ENCODE data around the gene NRP1.
"Not testable (repeated sequence)": the region's sequence is repeated elsewhere in the genome, so short reads cannot be mapped to it uniquely, and the experiment has no call there.

NRP1 gene

GRCh38 chr10:33315891-33316290, 18.6 kb downstream of the NRP1 start:
- no peak for DNase-seq

- peak; percentile 43 for DNase-seq
Measured at GRCh38 chr10:33314811-33315561, 19.5 kb downstream of the NRP1 start.

- no peak for DNase-seq
Measured at GRCh38 chr10:33311640-33312039, 22.8 kb downstream of the NRP1 start.

GRCh38 chr10:33310853-33311252, 23.6 kb downstream of the NRP1 start:
- DNase-seq = no peak

- no peak for DNase-seq
Measured at GRCh38 chr10:33309406-33309805, 25.1 kb downstream of the NRP1 start.

GRCh38 chr10:33307835-33308234, 26.6 kb downstream of the NRP1 start:
- no peak for DNase-seq

- no peak for DNase-seq
Measured at GRCh38 chr10:33306701-33307519, 27.6 kb downstream of the NRP1 start.

- no peak for DNase-seq
Measured at GRCh38 chr10:33306126-33306525, 28.3 kb downstream of the NRP1 start.

- no peak for DNase-seq
Measured at GRCh38 chr10:33304423-33305225, 29.8 kb downstream of the NRP1 start.

GRCh38 chr10:33303988-33304387, 30.5 kb downstream of the NRP1 start:
- no peak for DNase-seq

GRCh38 chr10:33302208-33302829, 32.1 kb downstream of the NRP1 start:
- no peak for DNase-seq

GRCh38 chr10:33301097-33301789, 33.2 kb downstream of the NRP1 start:
- DNase-seq = no peak

GRCh38 chr10:33300544-33300943, 33.9 kb downstream of the NRP1 start:
- DNase-seq = not testable (repeated sequence)

GRCh38 chr10:33298893-33299292, 35.6 kb downstream of the NRP1 start:
- no peak for DNase-seq

GRCh38 chr10:33298110-33298509, 36.4 kb downstream of the NRP1 start:
- DNase-seq = no peak

GRCh38 chr10:33295851-33296250, 38.6 kb downstream of the NRP1 start:
- DNase-seq = no peak

- DNase-seq = no peak
Measured at GRCh38 chr10:33293531-33294170, 40.8 kb downstream of the NRP1 start.

GRCh38 chr10:33293076-33293475, 41.4 kb downstream of the NRP1 start:
- no peak for DNase-seq

- DNase-seq = no peak
Measured at GRCh38 chr10:33291053-33291592, 43.3 kb downstream of the NRP1 start.

GRCh38 chr10:33290321-33291052, 44.0 kb downstream of the NRP1 start:
- DNase-seq = no peak

GRCh38 chr10:33289776-33290175, 44.7 kb downstream of the NRP1 start:
- DNase-seq = no peak

Measured in NCI-H345 (cell line).